Activated B cell treated with CpG ODN at 0.5 μM for 24 hours (primary cell): Measurements from ENCODE around the gene MARCHF5. TPM values are rescaled to one million over a fixed set of nuclear protein-coding genes. Genes with fewer than 3 reads are reported as not detected.

Experiments used
- ATAC-seq: fragments of 200-7000 bp; cut with Tn5 transposase; one replicate; pipeline ENCODE4 v1.10.0; 2021; ENCODE audit warnings: low read depth, mild to moderate bottlenecking, moderate library complexity
- CTCF ChIA-PET: fragments of 350-600 bp; sonication (Branson Sonifier 250); formaldehyde crosslinking; loops from one replicate; lab custom pipeline; 2021; ENCODE audit warnings: antibody characterized with exemption; lab: Charles Lee
- POLR2A ChIA-PET: fragments of 350-600 bp; sonication (Branson Sonifier 250); formaldehyde crosslinking; loops from one replicate; lab custom pipeline; 2021; ENCODE audit warnings: antibody characterized with exemption; lab: Charles Lee
- DNase-seq: peaks from one replicate; pipeline ENCODE4 v3.0.0; 2022
- H3K27ac Mint-ChIP-seq: one replicate; pipeline ENCODE4 v1.8.0; 2020; ENCODE audit warnings: mixed read lengths
- H3K27me3 Mint-ChIP-seq: one replicate; pipeline ENCODE4 v1.8.0; 2021; ENCODE audit warnings: mixed read lengths
- H3K36me3 Mint-ChIP-seq: one replicate; pipeline ENCODE4 v1.8.0; 2021; ENCODE audit warnings: low read depth, mixed read lengths
- H3K4me1 Mint-ChIP-seq: one replicate; pipeline ENCODE4 v1.8.0; 2021; ENCODE audit warnings: mixed read lengths
- H3K4me3 Mint-ChIP-seq: one replicate; pipeline ENCODE4 v1.8.0; 2020; ENCODE audit warnings: mild to moderate bottlenecking, mixed read lengths
- H3K9me3 Mint-ChIP-seq: one replicate; pipeline ENCODE4 v1.8.0; 2020; ENCODE audit warnings: mixed read lengths
- intact Hi-C: fragments of 100-400 bp; cut with micrococcal nuclease; formaldehyde crosslinking; loops from one replicate; pipeline ENCODE4 v1.15.1; 2024
- total RNA-seq: library from RNA; stranded (reverse); gene quantifications from 2 replicates; pipeline ENCODE4 v1.2.3, GENCODE V29; 2022
- TF ChIP-seq, protein P1 (sequence below): fragments of 200-600 bp; IDR thresholded peaks from one replicate; pipeline ENCODE4 v1.8.0; 2022; ENCODE audit warnings: antibody characterized with exemption, mild to moderate bottlenecking

The MARCHF5 gene
- total RNA-seq, 1 donor from 2014 or later, result 26.5 TPM

DNA sequence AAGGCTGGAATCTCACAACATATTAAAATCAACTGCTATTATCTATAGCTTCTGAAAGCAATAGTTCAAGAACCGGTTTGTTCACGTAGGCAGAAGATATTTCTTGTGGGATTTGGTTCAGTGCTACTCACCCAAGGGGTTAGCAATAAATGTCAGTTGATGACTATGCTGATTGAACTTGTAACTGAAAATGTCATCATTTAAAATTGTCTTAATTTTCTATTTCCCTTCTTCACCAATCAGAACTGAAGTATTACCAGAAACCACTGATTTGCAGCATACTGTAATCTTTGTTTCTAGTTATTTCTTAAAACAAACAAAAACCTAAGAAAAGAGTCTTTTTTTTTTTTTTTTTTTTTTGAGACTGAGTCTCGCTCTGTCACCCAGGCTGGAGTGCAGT lies 46.2 kb upstream of the MARCHF5 start:
- Mint-ChIP-seq H3K36me3 (peaks cover 7% of the 10 kb centered on the region), H3K4me1 (peaks cover 22% of the 10 kb centered on the region), H3K4me3 (no peak overlapping the region), H3K27ac (no peak overlapping the region), H3K27me3 (no peaks in the 10 kb centered on the region), H3K9me3 (no peaks in the 10 kb centered on the region)
- DNase-seq, result no peak
- TF ChIP-seq, protein P1, sequence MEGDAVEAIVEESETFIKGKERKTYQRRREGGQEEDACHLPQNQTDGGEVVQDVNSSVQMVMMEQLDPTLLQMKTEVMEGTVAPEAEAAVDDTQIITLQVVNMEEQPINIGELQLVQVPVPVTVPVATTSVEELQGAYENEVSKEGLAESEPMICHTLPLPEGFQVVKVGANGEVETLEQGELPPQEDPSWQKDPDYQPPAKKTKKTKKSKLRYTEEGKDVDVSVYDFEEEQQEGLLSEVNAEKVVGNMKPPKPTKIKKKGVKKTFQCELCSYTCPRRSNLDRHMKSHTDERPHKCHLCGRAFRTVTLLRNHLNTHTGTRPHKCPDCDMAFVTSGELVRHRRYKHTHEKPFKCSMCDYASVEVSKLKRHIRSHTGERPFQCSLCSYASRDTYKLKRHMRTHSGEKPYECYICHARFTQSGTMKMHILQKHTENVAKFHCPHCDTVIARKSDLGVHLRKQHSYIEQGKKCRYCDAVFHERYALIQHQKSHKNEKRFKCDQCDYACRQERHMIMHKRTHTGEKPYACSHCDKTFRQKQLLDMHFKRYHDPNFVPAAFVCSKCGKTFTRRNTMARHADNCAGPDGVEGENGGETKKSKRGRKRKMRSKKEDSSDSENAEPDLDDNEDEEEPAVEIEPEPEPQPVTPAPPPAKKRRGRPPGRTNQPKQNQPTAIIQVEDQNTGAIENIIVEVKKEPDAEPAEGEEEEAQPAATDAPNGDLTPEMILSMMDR, result no peak
- intact Hi-C loops, result no loop called here
- ChIA-PET CTCF (no interaction called here), POLR2A (no interaction called here)
- no peak for ATAC-seq

DNA sequence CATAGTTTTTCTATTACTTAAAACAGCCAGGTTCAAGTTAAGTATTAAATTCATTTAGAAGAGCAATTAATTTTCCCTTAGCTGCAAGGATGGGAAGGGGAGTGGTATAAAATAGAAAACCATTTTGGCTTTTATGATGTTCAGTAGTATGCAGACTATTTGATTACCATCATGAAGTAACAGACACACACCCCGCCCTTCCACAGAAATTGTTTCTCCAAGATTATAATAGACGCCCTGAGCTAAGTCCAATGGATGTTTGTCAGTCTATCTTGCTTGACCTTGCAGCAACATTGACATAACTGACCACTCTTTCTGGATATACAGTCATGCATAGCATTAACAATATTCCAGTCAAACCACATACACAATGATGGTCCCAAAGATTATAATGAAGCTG lies 42.4 kb upstream of the MARCHF5 start:
- intact Hi-C loops, result no loop called here

DNA sequence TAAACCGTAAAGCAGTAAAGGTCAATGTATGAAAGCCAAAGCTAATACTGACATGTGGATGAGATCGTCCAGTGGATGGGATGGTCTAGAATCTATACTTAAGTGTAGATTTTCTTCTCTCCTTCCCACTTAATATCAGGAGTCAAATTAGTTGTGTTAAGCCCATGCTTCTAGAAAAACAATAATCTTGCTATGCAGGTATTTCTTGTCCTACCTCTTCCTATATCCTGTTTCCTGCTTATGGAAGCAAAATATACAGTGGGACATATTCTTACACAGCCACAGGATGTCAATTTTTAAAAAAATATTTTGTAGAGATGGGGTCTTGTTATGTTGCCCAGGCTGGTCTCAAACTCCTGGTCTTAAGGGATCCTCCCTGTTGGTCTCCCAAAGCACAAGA lies 27.6 kb upstream of the MARCHF5 start:
- no peak for ATAC-seq

More for the DNA sequence above, 42.4 kb upstream of the MARCHF5 start:
- H3K9me3 Mint-ChIP-seq, result no peaks in the 10 kb centered on the region
- H3K4me1 Mint-ChIP-seq, result peaks cover 2% of the 10 kb centered on the region
- peaks cover 3% of the 10 kb centered on the region for H3K36me3 Mint-ChIP-seq
- no peak overlapping the region for H3K27ac Mint-ChIP-seq
- H3K27me3 Mint-ChIP-seq, result no peaks in the 10 kb centered on the region
- TF ChIP-seq, protein P1, result no peak
- ATAC-seq (no peak), DNase-seq (no peak)
- ChIA-PET CTCF (no interaction called here), POLR2A (no interaction called here)
- H3K4me3 Mint-ChIP-seq, result no peak overlapping the region

DNA sequence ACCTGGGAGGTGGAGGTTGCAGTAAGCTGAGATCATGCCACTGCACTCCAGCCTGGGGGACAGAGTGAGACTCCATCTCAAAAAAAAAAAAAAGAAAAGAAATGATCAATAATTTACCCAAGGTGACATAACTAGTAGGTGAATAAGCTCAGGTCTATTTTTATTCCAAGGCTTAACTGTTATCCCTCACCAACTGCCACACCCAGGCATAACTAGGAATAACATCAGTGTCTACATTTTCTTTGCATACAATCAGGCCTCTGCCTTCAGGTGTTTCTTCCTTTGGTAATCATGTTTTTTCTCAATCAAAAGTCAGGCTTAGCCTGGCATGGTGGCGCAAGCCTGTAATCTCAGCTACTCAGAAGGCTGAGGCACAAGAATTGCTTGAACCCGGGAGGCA lies 26.7 kb upstream of the MARCHF5 start:
- intact Hi-C loops, result no loop called here
- no peak for ATAC-seq
- no peak overlapping the region for H3K4me3 Mint-ChIP-seq
- H3K36me3 Mint-ChIP-seq, result peaks cover 2% of the 10 kb centered on the region
- H3K27ac Mint-ChIP-seq, result no peak overlapping the region
- TF ChIP-seq, protein P1, result no peak
- ChIA-PET POLR2A (no interaction called here), CTCF (no interaction called here)
- H3K9me3 Mint-ChIP-seq, result no peaks in the 10 kb centered on the region
- peaks cover 19% of the 10 kb centered on the region for H3K4me1 Mint-ChIP-seq
- no peaks in the 10 kb centered on the region for H3K27me3 Mint-ChIP-seq
- no peak for DNase-seq

More for the DNA sequence above, 27.6 kb upstream of the MARCHF5 start:
- Mint-ChIP-seq H3K9me3 (no peaks in the 10 kb centered on the region), H3K36me3 (peaks cover 2% of the 10 kb centered on the region), H3K4me1 (peaks cover 15% of the 10 kb centered on the region), H3K4me3 (no peak overlapping the region), H3K27me3 (no peaks in the 10 kb centered on the region), H3K27ac (no peak overlapping the region)
- TF ChIP-seq, protein P1, result no peak
- intact Hi-C loops, result no loop called here
- no peak for DNase-seq
- POLR2A ChIA-PET, result no interaction called here
- CTCF ChIA-PET, result no interaction called here

DNA sequence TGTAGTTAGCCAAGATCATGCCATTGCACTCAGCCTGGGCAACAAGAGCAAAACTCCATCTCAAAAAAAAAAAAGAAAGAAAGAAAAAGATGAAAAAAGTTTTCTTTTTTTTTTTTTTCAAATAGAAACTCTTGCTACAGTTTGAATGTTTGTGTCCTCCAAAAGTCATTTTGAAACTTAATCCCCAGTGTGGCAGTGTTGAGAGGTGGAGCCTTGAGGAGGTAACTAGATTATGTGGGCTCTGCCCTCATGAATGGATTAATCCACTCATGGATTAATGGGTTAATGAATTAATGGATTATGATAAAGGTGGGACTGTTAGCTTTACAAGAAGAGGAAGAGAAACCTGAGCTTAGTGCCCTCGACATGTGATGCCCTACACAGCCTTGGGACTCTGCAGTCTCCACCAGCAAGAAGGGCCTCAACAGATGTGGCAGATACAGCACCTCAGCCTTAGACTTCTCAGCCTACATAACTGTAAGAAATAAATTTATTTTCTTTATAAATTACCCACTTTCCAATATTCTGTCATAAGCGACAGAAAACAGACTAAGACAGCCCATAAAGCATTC lies 25.2 kb upstream of the MARCHF5 start:
- POLR2A ChIA-PET, result interaction anchor here (0.5 kb wide), 1 partner anchor 25 kb away, joined by 3 read pairs; the partner anchor contains the start of genes CPEB3 and MARCHF5
- H3K27ac Mint-ChIP-seq, result no peak overlapping the region
- H3K27me3 Mint-ChIP-seq, result no peaks in the 10 kb centered on the region
- intact Hi-C loops, result no loop called here
- H3K9me3 Mint-ChIP-seq, result no peaks in the 10 kb centered on the region
- no peak for DNase-seq
- H3K4me1 Mint-ChIP-seq, result peaks cover 19% of the 10 kb centered on the region
- TF ChIP-seq, protein P1, result no peak
- H3K36me3 Mint-ChIP-seq, result peaks cover 2% of the 10 kb centered on the region
- peak; percentile 54 for ATAC-seq
- CTCF ChIA-PET, result no interaction called here
- no peak overlapping the region for H3K4me3 Mint-ChIP-seq
